ENCODE data around the gene TBC1D4.

DNA sequence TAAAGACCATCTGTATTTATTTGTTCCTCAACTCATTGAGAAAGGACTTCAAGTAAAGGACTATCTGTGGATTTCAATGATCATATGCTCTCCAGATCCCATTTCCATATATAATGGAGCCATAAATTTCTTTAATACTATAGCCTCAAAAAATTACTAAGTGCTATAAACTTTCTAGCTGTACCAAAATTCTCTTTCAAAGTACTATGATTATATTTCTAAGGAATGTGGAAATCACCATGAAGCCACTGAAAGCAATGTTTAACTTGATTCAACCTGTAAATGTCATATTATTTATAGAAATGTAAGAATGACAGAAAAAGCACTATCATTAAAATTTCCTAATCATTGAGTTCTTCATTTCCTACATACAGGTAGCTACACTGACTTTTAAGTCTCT is 20.7 kb downstream of the TBC1D4 start:
- TF ChIP-seq NCOA1 (IDR thresholded peaks at IDR 0.05; ENCODE audit: low read depth) (no peak), C11orf30 (IDR thresholded peaks at IDR 0.05; ENCODE audit: low read depth) (no peak), TOE1 (IDR thresholded peaks at IDR 0.05; ENCODE audit: borderline replicate concordance) (no peak), TOE1 (CRISPR knock-in tag; IDR thresholded peaks at IDR 0.05; ENCODE audit: borderline replicate concordance, low read depth) (no peak)

Measured in K562 (cell line).